G401.6 (cell line): ENCODE measurements around the gene PADI1.

Source experiments
- FAIRE-seq: peaks from 2 replicates; lab custom pipeline; 2012; peaks lifted over from hg19 to GRCh38; lab: Jason Lieb, UNC

Gene PADI1

GRCh38 chr1:17198476-17199258 is 6.3 kb upstream of the PADI1 start:
- FAIRE-seq, result no peak

- FAIRE-seq, result no peak
Measured at GRCh38 chr1:17199267-17200044, 5.5 kb upstream of the PADI1 start.

DNA sequence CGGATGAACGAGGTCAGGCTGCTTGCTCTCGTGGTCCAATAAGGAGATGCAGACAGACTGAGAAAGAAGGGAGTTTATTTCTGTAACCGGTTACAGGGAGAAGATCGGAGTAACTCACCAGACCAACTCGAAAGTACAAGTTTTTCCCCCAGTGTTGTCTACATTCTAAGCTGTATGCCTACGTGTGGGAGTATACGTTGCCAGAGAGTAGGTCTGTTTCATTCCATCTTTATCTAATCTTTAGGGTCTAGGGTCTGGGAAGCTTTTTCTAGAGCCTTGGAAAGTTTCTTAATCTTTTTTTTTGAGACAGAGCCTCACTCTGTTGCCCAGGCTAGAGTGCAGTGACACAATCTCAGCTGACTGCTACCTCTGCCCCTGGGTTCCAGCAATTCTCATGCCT is 4.7 kb upstream of the PADI1 start:
- FAIRE-seq, result no peak

- no peak for FAIRE-seq
Measured at GRCh38 chr1:17200756-17201155, 4.2 kb upstream of the PADI1 start.

GRCh38 chr1:17201201-17202021 is 3.5 kb upstream of the PADI1 start:
- FAIRE-seq, result no peak

DNA sequence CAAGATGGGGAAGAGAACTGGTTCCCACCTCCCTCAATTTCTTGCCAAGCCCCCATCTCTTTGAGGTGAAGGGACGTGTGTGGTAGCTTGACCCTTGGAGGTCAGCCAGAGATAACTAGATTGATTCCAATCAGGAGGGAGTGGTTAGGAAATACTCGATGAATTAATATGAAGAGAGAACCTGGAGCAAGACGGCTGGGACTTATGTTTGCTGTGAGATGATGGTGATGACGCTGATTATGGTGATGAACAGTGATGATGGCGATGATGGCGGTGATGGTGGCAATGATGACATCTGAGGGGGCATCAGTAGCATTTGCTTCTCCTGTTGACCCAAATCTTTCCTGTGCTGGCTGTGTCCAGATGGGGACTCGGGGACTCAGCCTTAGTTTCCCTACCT is 724 bp downstream of the PADI1 start:
- no peak for FAIRE-seq

DNA sequence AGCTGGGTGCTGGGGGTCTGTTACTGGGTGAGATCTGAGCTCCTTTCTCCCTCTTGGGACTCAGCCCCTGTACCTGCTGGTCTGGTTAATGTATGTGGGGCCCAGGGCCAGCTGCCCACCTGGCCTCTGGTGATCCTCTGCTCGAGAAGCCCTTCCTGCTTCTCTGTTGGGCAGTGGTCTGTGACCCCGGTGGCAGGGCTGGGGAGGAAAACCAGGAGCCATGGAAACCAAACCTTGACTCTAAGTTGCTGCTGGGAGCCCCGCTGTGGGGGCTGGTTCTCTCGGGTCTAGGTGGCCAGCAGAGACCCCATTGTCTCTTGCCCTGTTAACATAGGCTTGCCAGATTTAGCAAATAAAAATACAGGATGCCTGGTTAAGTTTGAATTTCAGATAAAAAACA is 1.3 kb downstream of the PADI1 start:
- no peak for FAIRE-seq

GRCh38 chr1:17207046-17207445 is 2.1 kb downstream of the PADI1 start:
- FAIRE-seq, result no peak

DNA sequence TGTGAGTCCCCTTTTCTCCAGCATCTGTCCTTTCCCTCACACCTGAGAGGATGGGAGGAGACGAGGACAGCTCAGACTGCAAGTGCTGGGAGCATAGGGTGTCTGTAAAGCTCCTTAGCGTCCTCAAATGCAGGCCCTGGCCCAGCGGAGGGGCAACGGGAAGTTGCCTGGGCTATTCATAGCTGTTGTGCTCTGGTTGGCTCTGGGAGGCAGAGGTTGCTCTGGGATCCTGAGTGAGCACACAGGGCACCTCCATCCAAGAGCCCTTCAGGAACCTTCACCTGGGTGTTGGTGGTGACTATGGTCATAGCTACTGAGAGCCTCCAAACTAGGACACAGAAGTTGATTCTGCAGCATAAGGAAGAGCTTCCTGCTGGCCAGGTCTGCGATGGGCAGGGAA is 2.6 kb downstream of the PADI1 start:
- FAIRE-seq, result no peak

DNA sequence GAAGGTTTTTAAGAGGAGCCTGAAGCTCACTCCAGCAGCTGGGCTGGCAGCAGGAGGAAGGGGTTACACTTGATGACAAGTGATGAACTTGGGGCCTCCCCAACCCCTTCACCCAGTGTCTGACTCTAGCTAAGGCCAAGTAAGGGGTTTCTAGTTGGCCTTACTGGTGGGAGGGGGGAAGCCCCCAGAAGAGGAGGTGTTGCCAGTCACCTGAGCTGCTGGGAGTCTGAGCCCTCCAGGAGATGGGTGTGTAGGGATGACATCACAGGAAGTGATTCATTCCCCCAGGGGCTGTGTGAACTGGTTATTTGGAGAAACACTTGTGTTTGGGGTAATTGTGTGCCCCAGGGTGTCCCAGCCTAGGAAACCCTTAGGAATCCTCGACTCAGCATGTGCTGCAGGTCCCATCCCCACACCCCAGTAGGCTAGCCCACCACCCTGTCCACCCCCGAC is 3.1 kb downstream of the PADI1 start:
- no peak for FAIRE-seq

- no peak for FAIRE-seq
Measured at GRCh38 chr1:17208546-17208945, 3.6 kb downstream of the PADI1 start.

GRCh38 chr1:17209430-17209829 is 4.5 kb downstream of the PADI1 start:
- FAIRE-seq, result no peak

- no peak for FAIRE-seq
Measured at GRCh38 chr1:17210176-17210575, 5.2 kb downstream of the PADI1 start.

GRCh38 chr1:17211377-17211776 is 6.4 kb downstream of the PADI1 start:
- FAIRE-seq, result no peak

DNA sequence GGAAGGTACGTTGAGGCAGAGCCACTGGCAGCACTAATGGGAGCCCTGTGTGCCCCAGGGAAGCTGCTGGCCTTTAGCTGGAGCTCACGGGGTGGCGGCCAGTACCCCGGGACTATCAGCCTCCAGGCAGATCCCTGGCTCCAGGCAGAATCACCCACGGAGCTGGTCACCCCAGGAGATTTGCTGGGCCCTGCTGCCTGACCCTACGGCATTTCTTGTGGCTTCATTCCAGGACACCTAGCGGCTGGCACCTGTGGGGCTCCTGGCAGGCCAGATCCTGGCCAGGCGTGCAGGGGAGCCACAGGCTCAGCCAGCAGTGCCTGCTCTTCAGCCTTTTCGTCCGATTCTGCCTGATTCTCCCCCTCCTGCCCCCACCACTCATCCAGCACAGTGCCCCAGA is 7.1 kb downstream of the PADI1 start:
- no peak for FAIRE-seq

DNA sequence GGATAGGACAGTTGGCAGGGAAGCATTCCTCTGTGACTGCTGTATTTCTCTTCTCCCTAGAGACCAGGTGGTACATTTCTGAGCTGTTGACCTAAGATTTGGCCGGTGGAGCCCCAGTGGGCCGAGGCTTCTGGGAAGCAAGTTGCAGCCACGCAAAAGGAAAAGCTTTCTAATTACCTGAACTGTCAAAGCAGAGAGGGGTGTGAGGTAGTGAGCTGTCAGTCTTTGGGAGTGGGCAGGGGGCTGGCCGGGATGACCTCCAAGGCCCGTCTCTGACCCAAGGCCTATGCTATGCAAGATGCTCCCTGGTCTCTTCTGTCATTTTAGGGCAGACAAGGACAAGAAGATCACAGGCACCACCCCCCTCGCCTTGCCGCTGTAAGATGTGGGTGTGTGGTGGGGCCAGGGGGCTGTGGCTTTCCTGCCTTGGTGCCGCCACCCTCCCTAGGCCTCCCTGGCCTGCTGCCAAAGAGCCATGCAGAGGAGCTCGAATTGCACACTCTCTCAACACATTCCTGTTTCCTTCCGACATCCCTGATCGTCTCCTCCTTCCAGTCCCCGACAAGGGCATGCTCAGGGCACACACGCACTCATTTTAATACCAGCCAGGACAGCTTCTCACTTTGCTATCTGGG is 7.7 kb downstream of the PADI1 start:
- FAIRE-seq, result no peak

GRCh38 chr1:17213148-17213781 is 8.3 kb downstream of the PADI1 start:
- no peak for FAIRE-seq

- no peak for FAIRE-seq
Measured at GRCh38 chr1:17213782-17214148, 8.8 kb downstream of the PADI1 start.

DNA sequence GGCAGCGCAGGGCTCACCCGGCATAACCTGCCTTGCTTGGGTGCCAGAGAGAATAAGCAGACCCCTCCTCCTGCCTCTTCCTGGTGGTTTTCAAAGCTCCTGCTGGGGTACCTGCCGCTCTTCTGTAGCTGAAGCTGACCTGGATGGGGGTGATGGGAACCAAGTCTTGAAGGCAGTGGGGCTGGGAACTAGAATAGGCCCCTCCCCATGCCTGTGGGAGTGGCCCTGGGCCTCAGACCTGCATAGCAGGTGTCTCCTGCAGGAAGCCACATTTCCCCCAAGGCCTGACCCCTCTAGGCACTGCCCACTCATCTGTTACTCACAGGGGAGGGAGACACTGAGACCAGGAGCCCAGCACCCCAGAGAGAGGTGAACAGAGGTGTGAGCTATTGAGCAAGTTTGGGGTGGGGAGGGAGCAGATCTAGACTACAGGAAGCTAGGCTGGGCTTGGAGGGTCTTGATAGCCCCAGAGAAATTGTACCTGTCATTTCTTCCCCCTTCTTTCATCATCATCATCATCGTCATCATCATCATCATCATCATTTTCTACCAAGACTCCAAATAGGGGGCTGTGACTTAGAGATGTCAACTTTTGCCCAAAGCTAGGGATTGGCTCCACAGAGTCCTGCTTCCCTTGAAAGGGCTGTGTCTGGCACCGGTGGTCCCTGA is 10.1 kb downstream of the PADI1 start:
- FAIRE-seq, result no peak

DNA sequence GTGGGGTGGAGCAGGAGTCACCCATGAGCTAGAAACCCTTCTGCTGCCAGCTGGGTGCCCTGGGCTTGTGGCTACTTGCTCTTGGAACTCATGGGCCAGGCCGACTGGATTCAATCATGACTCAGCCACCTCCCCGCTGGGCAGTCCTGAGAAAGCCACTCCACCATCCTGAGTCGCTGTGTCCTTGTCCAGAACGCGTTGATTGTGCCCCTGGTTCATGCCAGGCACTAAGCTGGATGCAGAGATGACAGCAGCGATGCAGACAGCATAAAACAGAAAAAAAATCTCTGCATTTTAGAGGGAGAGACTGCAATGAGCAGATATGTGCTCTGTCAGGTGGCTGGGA is 10.6 kb downstream of the PADI1 start:
- no peak for FAIRE-seq

GRCh38 chr1:17216078-17216477 is 11.2 kb downstream of the PADI1 start:
- no peak for FAIRE-seq

DNA sequence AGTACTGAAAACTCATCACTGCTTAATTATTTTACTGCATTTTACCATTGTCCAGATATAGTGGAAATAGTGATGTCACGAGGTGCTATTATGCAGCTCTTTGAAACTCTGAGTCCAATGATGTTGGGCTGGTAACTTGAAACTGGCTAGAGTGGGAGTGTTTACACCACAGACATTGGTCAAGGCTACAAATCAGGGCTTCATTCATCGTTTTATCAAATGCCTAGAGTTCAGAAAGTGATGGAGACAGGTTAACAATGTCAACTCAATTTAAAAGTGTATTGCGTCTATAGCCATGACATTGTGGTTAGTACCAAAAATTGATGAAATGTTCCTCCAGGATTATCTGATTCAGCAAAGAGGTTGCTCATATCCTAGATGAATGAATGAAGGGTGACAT is 12.7 kb downstream of the PADI1 start:
- no peak for FAIRE-seq
